ENCODE data around the gene SLC22A16.

Gene SLC22A16

DNA sequence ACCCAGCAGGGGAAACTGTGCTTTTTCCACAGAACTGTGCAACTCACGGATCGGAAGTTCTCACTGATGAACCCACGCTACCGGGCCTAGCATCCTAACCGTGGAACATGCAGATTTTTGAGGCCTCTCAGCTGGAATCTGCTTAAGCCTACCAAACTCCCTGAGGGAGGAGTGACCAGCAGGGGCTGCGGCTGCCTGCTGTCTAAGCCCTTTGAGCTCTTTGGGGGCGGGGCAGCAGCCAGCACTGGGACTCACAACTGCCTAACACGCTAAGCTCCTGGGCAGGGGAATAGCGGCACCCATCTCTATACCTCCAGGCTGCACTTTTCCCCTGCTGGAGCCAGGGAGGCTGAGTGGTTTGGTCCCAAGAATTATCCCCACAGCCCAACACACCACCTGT is 97.9 kb downstream of the SLC22A16 start:
- DNase-seq (ENCODE audit: low spot score), result no peak
- Histone ChIP-seq H3K27ac (no peak overlapping the region), H3K4me3 (no peak overlapping the region)
- TF ChIP-seq, protein P1, sequence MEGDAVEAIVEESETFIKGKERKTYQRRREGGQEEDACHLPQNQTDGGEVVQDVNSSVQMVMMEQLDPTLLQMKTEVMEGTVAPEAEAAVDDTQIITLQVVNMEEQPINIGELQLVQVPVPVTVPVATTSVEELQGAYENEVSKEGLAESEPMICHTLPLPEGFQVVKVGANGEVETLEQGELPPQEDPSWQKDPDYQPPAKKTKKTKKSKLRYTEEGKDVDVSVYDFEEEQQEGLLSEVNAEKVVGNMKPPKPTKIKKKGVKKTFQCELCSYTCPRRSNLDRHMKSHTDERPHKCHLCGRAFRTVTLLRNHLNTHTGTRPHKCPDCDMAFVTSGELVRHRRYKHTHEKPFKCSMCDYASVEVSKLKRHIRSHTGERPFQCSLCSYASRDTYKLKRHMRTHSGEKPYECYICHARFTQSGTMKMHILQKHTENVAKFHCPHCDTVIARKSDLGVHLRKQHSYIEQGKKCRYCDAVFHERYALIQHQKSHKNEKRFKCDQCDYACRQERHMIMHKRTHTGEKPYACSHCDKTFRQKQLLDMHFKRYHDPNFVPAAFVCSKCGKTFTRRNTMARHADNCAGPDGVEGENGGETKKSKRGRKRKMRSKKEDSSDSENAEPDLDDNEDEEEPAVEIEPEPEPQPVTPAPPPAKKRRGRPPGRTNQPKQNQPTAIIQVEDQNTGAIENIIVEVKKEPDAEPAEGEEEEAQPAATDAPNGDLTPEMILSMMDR (IDR thresholded peaks at IDR 0.05), result no peak
